Esophagus squamous epithelium (tissue), 5 donors: ENCODE measurements around the gene AHNAK. TPM values are rescaled to one million over a fixed set of nuclear protein-coding genes. Genes with fewer than 3 reads are reported as not detected.
"Not testable (repeated sequence)": the region's sequence is repeated elsewhere in the genome, so short reads cannot be mapped to it uniquely, and the experiment has no call there.

Source experiments
- DNase-seq: peaks from one replicate; lab custom pipeline; 2025; lab: John Stamatoyannopoulos, UW
- H3K27ac ChIP-seq, 4 donors: fragments of 200-600 bp; sonication (generic); one replicate each; pipeline ENCODE4 v1.5.1; 2016 to 2019; ENCODE audit warnings: mild to moderate bottlenecking in 1 of 4
- H3K27me3 ChIP-seq, 4 donors: fragments of 200-600 bp; sonication (generic); 1 replicate in 3 of 4; 2 replicates in 1 of 4; pipeline versions ENCODE4 v1.5.1 to v1.6.0; 2017 to 2021; ENCODE audit warnings: antibody characterized with exemption in 1 of 4
- H3K36me3 ChIP-seq, 3 donors: fragments of 200-600 bp; sonication (generic); one replicate each; pipeline ENCODE4 v1.5.1; 2016 to 2019
- H3K4me1 ChIP-seq, 3 donors: fragments of 200-600 bp; sonication (generic); one replicate each; pipeline ENCODE4 v1.5.1; 2017 to 2019
- H3K4me3 ChIP-seq, 4 donors: fragments of 200-600 bp; sonication (generic); 1 replicate in 3 of 4; 2 replicates in 1 of 4; pipeline ENCODE4 v1.5.1; 2016 to 2019; ENCODE audit warnings: mild to moderate bottlenecking in 2 of 4, moderate library complexity in 1 of 4
- H3K9me3 ChIP-seq, 3 donors: fragments of 200-600 bp; sonication (generic); one replicate each; pipeline ENCODE4 v1.5.1; 2016 to 2019
- CTCF ChIP-seq, 6 experiments: fragments of 450-650 bp in 4 of 6; fragments of 200-600 bp in 2 of 6; sonication (generic) in 2 of 6; IDR thresholded peaks; one replicate each; pipeline ENCODE4 v1.5.1; 2016 to 2019; ENCODE audit warnings: antibody characterized with exemption in 6 of 6, mild to moderate bottlenecking in 4 of 6, moderate library complexity in 4 of 6
- POLR2A ChIP-seq, 4 donors: fragments of 450-650 bp; IDR thresholded peaks; one replicate each; pipeline ENCODE4 v1.6.1; 2017; ENCODE audit warnings: antibody characterized with exemption in 4 of 4, mild to moderate bottlenecking in 4 of 4, moderate library complexity in 3 of 4
- WGBS, 2 donors: methylation state at CpG; one replicate each; pipeline ENCODE4 v1.1.5; 2018; 5-methylcytosine and 5-hydroxymethylcytosine counted together
- intact Hi-C: fragments of 100-400 bp; cut with DNase I; formaldehyde crosslinking; loops from one replicate; pipeline ENCODE4 v1.15.0; 2022
- total RNA-seq, 4 donors: library from RNA; depleted of rRNA; stranded (reverse); fragments of >200 nt; gene quantifications; one replicate each; pipeline ENCODE4 v1.1.0, GENCODE V29; 2016
- donor health status: DM: yes; HTN: yes; CAD: no.

AHNAK gene
- total RNA-seq, 4 donors from 2014 or later: 695 to 1,250 (median 954) TPM

GRCh38 chr11:62456630-62457029, 90.0 kb downstream of the AHNAK start:
- TF ChIP-seq POLR2A (IDR thresholded peaks at IDR 0.05) (no peak), CTCF (IDR thresholded peaks at IDR 0.05) (no peak)
- 78 to 84% methylated on average over 4 of the region's 4 CpGs for WGBS, 2 donors

GRCh38 chr11:62452839-62453468, 93.7 kb downstream of the AHNAK start:
- intact Hi-C loops: no loop called here
- DNase-seq: no peak
- WGBS, 2 donors: 89 to 97% methylated on average over 8 to 9 of the region's 11 CpGs
- Histone ChIP-seq H3K4me1 (peaks cover 0 to 7% (median 0%) of the 10 kb centered on the region in 3 donors), H3K9me3 (no peaks in the 10 kb centered on the region), H3K36me3 (no peaks in the 10 kb centered on the region), H3K27me3 (no peaks in the 10 kb centered on the region), H3K27ac (no peak overlapping the region), H3K4me3 (no peak overlapping the region)
- TF ChIP-seq POLR2A (IDR thresholded peaks at IDR 0.05): no peak
- no peak for TF ChIP-seq CTCF (IDR thresholded peaks at IDR 0.05)

More at GRCh38 chr11:62456630-62457029, 90.0 kb downstream of the AHNAK start:
- Histone ChIP-seq H3K36me3 (no peaks in the 10 kb centered on the region), H3K27me3 (no peaks in the 10 kb centered on the region), H3K4me3 (no peak overlapping the region), H3K4me1 (peaks cover 0 to 5% (median 0%) of the 10 kb centered on the region in 3 donors), H3K9me3 (no peaks in the 10 kb centered on the region), H3K27ac (no peak overlapping the region)
- no peak for DNase-seq
- intact Hi-C loops: no loop called here

GRCh38 chr11:62452261-62452660, 94.3 kb downstream of the AHNAK start:
- Histone ChIP-seq H3K27ac (no peak overlapping the region), H3K27me3 (no peaks in the 10 kb centered on the region), H3K9me3 (no peaks in the 10 kb centered on the region), H3K4me1 (peaks cover 0 to 7% (median 0%) of the 10 kb centered on the region in 3 donors), H3K36me3 (no peaks in the 10 kb centered on the region), H3K4me3 (no peak overlapping the region)
- 90 to 97% methylated on average over 5 to 6 of the region's 6 CpGs for WGBS, 2 donors
- intact Hi-C loops: no loop called here
- DNase-seq: no peak
- TF ChIP-seq POLR2A (IDR thresholded peaks at IDR 0.05) (no peak), CTCF (IDR thresholded peaks at IDR 0.05) (no peak)

GRCh38 chr11:62451241-62451621, 95.4 kb downstream of the AHNAK start:
- H3K4me1 ChIP-seq: peaks cover 0 to 9% (median 4%) of the 10 kb centered on the region in 3 donors
- TF ChIP-seq CTCF (IDR thresholded peaks at IDR 0.05) (no peak), POLR2A (IDR thresholded peaks at IDR 0.05) (no peak)
- no peak overlapping the region for H3K27ac ChIP-seq
- no peak overlapping the region for H3K4me3 ChIP-seq
- 77 to 86% methylated on average over 8 of the region's 8 CpGs for WGBS, 2 donors
- no peaks in the 10 kb centered on the region for H3K27me3 ChIP-seq
- DNase-seq: no peak
- intact Hi-C loops: no loop called here
- no peaks in the 10 kb centered on the region for H3K36me3 ChIP-seq
- no peaks in the 10 kb centered on the region for H3K9me3 ChIP-seq

- Histone ChIP-seq H3K4me3 (no peak overlapping the region), H3K27me3 (no peaks in the 10 kb centered on the region), H3K9me3 (no peaks in the 10 kb centered on the region), H3K36me3 (no peaks in the 10 kb centered on the region), H3K4me1 (peaks cover 3 to 15% (median 10%) of the 10 kb centered on the region in 3 donors), H3K27ac (no peak overlapping the region)
- DNase-seq: no peak
- no peak for TF ChIP-seq POLR2A (IDR thresholded peaks at IDR 0.05)
- no peak for TF ChIP-seq CTCF (IDR thresholded peaks at IDR 0.05)
- WGBS, 2 donors: 79 to 84% methylated on average over 13 to 15 of the region's 15 CpGs
- intact Hi-C loops: no loop called here
These were observed 95.9 kb downstream of the AHNAK start for GRCh38 chr11:62450543-62451240.

GRCh38 chr11:62449912-62450311, 96.7 kb downstream of the AHNAK start:
- H3K27ac ChIP-seq, H3K36me3 ChIP-seq, H3K27me3 ChIP-seq, H3K9me3 ChIP-seq, intact Hi-C loops, DNase-seq, H3K4me3 ChIP-seq: not testable (repeated sequence)
- WGBS, 2 donors: 72 to 78% methylated on average over 7 of the region's 7 CpGs
- H3K4me1 ChIP-seq: peaks cover 11 to 22% (median 18%) of the 10 kb centered on the region in 3 donors
